Middle frontal gyrus (tissue), 1 donor: ENCODE data around the gene EXPH5.

ENCODE experiments used
- DNase-seq: peaks from one replicate; pipeline ENCODE4 v3.0.0-alpha.2; 2015; ENCODE audit warnings: low spot score; ENCODE audit errors: extremely low spot score

EXPH5 gene

GRCh38 chr11:108472681-108473080 is 120.9 kb downstream of the EXPH5 start:
- no peak for DNase-seq

- DNase-seq = no peak
Observed at GRCh38 chr11:108468478-108468864, 125.1 kb downstream of the EXPH5 start.

- DNase-seq = peak; percentile 99
Observed at GRCh38 chr11:108467091-108467823, 126.3 kb downstream of the EXPH5 start, which contains the start of gene C11orf65. C11orf65 (minus strand) TSS chr11:108467529; CDS start chr11:108461559, 5,970 bp downstream.

GRCh38 chr11:108466405-108466804 is 127.2 kb downstream of the EXPH5 start:
- no peak for DNase-seq
